22Rv1 (cell line): ENCODE results near the gene NOL9.

ENCODE experiments used
- H3K27ac ChIP-seq: fragments of 450-650 bp; 2 replicates; pipeline ENCODE4 v1.5.1; 2017
- ZFX ChIP-seq: fragments of 450-650 bp; IDR thresholded peaks from 2 replicates; pipeline ENCODE4 v1.6.1; 2017; ENCODE audit warnings: antibody characterized with exemption, borderline replicate concordance
- TF ChIP-seq, protein P1 (sequence below): fragments of 450-650 bp; IDR thresholded peaks from 2 replicates; pipeline ENCODE4 v1.5.1; 2017; ENCODE audit warnings: mild to moderate bottlenecking

Gene NOL9

DNA sequence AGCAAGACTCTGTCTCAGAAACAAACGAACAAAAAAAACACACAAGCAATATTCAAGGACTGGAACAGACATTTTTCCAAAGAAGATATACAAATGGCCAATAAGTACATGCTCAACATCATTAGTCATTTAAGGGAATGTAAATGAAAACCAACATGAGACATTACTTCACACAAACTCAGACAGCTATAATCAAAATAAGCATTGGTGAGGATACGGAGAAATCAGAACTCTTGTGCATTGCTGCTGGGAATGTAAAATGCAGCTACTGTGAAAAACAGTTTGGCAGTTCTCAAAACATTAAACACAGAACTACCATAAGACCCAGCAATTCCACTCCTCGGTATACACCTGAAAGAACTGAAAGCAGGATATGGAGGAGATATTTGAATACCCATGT lies 15.4 kb downstream of the NOL9 start:
- no peak overlapping the region; the same call in 1 of the 2 replicates for H3K27ac ChIP-seq

DNA sequence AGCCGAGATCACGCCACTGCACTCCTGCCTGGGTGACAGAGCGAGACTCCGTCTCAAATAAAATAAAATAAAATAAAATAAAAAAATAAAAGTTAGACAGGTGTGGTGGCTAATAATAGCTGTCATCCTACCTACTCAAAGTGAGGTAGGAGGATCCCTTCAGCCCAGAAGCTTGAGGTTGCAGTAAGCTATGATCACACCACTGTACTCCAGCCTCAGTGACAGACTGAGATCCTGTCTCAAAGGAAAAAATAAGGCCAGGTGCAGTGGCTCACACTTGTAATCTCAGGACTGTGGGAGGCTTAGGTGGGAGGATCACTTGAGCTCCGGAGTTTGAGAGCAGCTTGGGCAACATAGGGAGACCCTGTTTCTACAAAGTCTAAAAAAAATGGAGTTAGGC lies 18.0 kb downstream of the NOL9 start:
- TF ChIP-seq, protein P1, sequence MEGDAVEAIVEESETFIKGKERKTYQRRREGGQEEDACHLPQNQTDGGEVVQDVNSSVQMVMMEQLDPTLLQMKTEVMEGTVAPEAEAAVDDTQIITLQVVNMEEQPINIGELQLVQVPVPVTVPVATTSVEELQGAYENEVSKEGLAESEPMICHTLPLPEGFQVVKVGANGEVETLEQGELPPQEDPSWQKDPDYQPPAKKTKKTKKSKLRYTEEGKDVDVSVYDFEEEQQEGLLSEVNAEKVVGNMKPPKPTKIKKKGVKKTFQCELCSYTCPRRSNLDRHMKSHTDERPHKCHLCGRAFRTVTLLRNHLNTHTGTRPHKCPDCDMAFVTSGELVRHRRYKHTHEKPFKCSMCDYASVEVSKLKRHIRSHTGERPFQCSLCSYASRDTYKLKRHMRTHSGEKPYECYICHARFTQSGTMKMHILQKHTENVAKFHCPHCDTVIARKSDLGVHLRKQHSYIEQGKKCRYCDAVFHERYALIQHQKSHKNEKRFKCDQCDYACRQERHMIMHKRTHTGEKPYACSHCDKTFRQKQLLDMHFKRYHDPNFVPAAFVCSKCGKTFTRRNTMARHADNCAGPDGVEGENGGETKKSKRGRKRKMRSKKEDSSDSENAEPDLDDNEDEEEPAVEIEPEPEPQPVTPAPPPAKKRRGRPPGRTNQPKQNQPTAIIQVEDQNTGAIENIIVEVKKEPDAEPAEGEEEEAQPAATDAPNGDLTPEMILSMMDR: no peak
- TF ChIP-seq ZFX: no peak
- no peak overlapping the region for H3K27ac ChIP-seq

More for the DNA sequence above, 15.4 kb downstream of the NOL9 start:
- TF ChIP-seq, protein P1: no peak
- TF ChIP-seq ZFX: no peak

DNA sequence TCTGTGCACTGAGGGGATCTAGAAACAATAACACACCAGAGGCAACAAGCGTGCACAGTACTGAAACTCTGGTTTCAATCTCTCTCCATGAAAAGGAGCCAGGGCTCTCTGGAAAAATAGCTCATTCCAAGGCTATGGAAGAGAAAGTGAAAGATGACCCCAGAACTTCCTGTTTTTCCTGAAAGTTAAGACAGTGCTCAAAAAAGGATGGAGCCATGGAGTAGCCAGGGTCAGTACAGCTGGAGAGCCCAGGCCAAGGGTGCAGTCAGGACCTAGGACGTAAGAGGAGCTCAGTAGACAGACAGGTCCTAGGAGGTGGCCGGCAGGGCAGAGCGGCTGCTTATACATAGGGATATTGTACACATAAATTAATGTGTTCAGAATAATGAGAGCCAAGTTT lies 19.1 kb downstream of the NOL9 start:
- no peak overlapping the region for H3K27ac ChIP-seq

DNA sequence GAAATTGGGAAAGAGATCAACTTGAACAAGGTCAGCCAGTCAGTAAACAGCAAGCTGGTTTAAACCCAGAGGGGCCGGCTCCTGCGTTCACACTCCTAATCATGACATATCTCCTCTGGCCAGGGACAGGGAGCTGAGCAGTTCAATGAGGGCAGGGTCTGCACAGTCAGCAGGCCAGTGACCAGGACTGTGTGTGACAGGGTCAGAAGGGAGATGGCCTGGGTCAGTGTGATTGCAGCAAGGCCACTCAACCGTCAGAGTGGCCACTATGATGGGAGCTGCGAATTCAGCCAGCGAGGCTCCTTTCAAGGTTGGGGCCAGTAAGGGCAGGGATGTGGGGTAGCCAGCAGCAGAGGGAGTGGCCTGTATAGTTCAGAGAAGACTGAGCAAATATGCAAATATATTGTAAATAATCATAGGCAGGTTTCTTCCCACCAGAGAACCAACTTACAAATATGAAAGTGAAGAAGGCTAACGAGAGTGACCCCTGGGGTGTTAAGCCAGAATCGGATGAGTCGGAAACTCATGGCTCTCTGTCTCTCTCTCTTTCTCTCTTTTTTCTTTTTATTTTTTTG lies 20.0 kb downstream of the NOL9 start:
- TF ChIP-seq, protein P1: no peak
- no peak for TF ChIP-seq ZFX
- H3K27ac ChIP-seq: no peak overlapping the region

More for the DNA sequence above, 19.1 kb downstream of the NOL9 start:
- TF ChIP-seq ZFX: no peak
- TF ChIP-seq, protein P1: no peak

DNA sequence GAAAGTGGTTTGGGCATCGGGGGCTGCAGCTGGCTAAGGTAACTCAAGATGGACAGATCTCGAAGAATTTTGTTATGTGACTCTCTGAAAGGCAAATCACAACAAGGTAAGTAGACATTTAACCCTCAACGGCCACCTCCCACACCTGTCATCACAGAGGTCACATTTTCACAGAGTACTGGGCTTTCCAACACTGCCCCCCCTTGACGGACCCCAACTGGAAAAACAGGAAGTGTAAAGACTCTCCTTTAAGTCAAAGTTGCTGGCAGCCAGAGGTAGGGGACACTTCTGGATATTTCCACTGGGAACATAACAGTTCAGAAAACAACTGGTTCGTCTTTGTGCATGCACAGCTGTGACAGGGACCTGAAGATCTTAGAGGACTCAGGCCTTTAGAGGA lies 22.3 kb downstream of the NOL9 start:
- no peak overlapping the region for H3K27ac ChIP-seq
- TF ChIP-seq, protein P1: no peak
- TF ChIP-seq ZFX: no peak

DNA sequence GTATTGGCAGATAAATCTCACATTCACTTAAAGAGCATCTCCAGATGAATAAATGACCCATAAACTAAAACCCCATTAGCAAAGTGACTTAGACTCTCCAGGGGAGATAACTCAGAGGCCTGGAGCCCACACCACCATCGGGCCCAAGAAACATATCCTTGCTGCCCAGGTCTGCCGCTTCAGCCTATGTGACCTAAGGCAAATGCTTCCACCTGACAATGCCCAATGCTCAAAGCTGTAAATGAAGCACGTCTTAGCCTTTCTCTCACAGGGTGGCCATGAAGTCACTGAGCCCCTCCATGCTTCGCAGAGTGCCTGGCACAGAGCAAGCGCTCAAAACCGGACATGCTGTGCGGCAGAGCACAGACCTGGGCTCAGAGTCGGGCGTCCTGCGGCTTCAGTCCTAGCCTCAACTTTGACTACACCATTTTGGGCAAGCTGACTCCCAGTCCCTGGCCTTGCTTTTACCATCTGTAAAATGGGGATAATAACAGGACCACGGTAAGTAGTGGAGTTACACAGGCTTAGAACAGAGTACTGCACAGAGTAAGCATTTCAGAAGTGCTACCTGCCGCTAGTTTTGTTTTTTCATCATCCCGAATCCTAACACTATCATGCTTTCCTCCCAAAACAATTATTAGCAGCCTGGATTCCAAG lies 23.7 kb downstream of the NOL9 start:
- TF ChIP-seq, protein P1: no peak
- no peak for TF ChIP-seq ZFX
- H3K27ac ChIP-seq: no peak overlapping the region

DNA sequence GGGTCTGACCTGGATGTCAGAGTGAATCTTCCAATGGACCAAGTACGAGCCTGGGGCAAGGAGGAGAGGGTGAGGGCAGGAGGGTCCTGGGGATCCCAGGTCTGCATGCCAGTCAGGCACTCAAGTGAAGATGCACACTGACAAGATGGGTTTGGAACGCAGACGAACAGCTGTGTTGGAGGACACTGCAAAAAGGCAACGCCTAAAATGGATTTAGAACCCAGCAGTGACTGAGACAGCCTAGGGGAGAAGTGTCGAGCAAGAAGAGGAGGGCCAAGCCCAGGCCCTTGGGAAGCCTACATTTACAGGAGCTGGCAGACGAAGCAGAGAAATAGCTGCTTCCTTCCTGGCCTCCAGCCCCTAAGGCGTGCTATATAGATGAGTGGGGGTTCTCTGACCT lies 25.8 kb downstream of the NOL9 start:
- no peak overlapping the region for H3K27ac ChIP-seq
- TF ChIP-seq, protein P1: no peak
- TF ChIP-seq ZFX: no peak
